ENCODE data around the gene AOPEP.

- TF ChIP-seq CTCF (conservative IDR thresholded peaks at IDR 0.05) (no peak), ZFX (IDR thresholded peaks at IDR 0.05) (no peak)
Observed at GRCh38 chr9:95018099-95018936, 291.8 kb downstream of the AOPEP start.
